Vagina (tissue), 2 donors: ENCODE results near the gene PCDH19. TPM values are rescaled to one million over a fixed set of nuclear protein-coding genes. Genes with fewer than 3 reads are reported as not detected.

Experiments
- DNase-seq, 2 donors: peaks; one replicate each; pipeline ENCODE4 v3.0.0-alpha.2; 2017; ENCODE audit errors: extremely low spot score in 2 of 2
- H3K27ac ChIP-seq: fragments of 200-600 bp; sonication (generic); one replicate; pipeline ENCODE4 v1.5.1; 2019
- H3K27me3 ChIP-seq: fragments of 200-600 bp; sonication (generic); one replicate; pipeline ENCODE4 v1.5.1; 2019
- H3K36me3 ChIP-seq, 2 donors: fragments of 200-600 bp; sonication (generic); one replicate each; pipeline ENCODE4 v1.5.1; 2017 to 2019
- H3K4me1 ChIP-seq: fragments of 200-600 bp; sonication (generic); one replicate; pipeline ENCODE4 v1.5.1; 2019
- H3K4me3 ChIP-seq, 2 donors: fragments of 200-600 bp; sonication (generic); 1 replicate in 1 of 2; 2 replicates in 1 of 2; pipeline ENCODE4 v1.5.1; 2016 to 2019
- H3K9me3 ChIP-seq: fragments of 200-600 bp; sonication (generic); one replicate; pipeline ENCODE4 v1.5.1; 2019
- CTCF ChIP-seq, 3 experiments: fragments of 450-650 bp in 2 of 3; fragments of 200-600 bp in 1 of 3; sonication (generic) in 1 of 3; IDR thresholded peaks; one replicate each; pipeline ENCODE4 v1.5.1; 2017 to 2019; ENCODE audit warnings: antibody characterized with exemption in 3 of 3, mild to moderate bottlenecking in 2 of 3, moderate library complexity in 2 of 3
- POLR2A ChIP-seq, 2 donors: fragments of 450-650 bp; IDR thresholded peaks; one replicate each; pipeline ENCODE4 v1.6.1; 2017; ENCODE audit warnings: antibody characterized with exemption in 2 of 2, mild to moderate bottlenecking in 2 of 2, moderate library complexity in 2 of 2
- POLR2AphosphoS5 ChIP-seq, 2 donors: sonication (generic); formaldehyde crosslinking; IDR thresholded peaks; one replicate each; pipeline ENCODE4 v1.9.0; 2017; ENCODE audit warnings: antibody characterized with exemption in 2 of 2, mild to moderate bottlenecking in 2 of 2, low read depth in 1 of 2; ENCODE audit not compliant: insufficient read depth in 1 of 2
- intact Hi-C: fragments of 100-400 bp; cut with DNase I; formaldehyde crosslinking; loops from one replicate; pipeline ENCODE4 v1.15.1; 2023
- total RNA-seq: library from RNA; depleted of rRNA; stranded (reverse); fragments of >200 nt; gene quantifications from one replicate; pipeline ENCODE4 v1.2.3, GENCODE V29; 2016

The PCDH19 gene
- total RNA-seq, 1 donor from 2014 or later: 3.4 TPM

- Histone ChIP-seq H3K4me1 (no peaks in the 10 kb centered on the region), H3K4me3 (no peak overlapping the region), H3K27ac (no peak overlapping the region), H3K27me3 (no peaks in the 10 kb centered on the region), H3K9me3 (no peaks in the 10 kb centered on the region), H3K36me3 (no peaks in the 10 kb centered on the region)
- no peak for DNase-seq
- intact Hi-C loops: no loop called here
- TF ChIP-seq POLR2AphosphoS5 (IDR thresholded peaks at IDR 0.05; ENCODE audit: insufficient read depth in 1 of 2, low read depth in 1 of 2) (no peak), POLR2A (IDR thresholded peaks at IDR 0.05) (no peak), CTCF (IDR thresholded peaks at IDR 0.05) (no peak)
Measured at GRCh38 chrX:100296183-100296753, 113.8 kb downstream of the PCDH19 start.

GRCh38 chrX:100294965-100295364 is 115.1 kb downstream of the PCDH19 start:
- Histone ChIP-seq H3K9me3 (no peaks in the 10 kb centered on the region), H3K4me1 (no peaks in the 10 kb centered on the region), H3K27me3 (no peaks in the 10 kb centered on the region), H3K27ac (no peak overlapping the region), H3K4me3 (no peak overlapping the region), H3K36me3 (no peaks in the 10 kb centered on the region)
- intact Hi-C loops: no loop called here
- no peak for DNase-seq
- TF ChIP-seq POLR2A (IDR thresholded peaks at IDR 0.05): no peak
- no peak for TF ChIP-seq POLR2AphosphoS5 (IDR thresholded peaks at IDR 0.05; ENCODE audit: insufficient read depth in 1 of 2, low read depth in 1 of 2)
- no peak for TF ChIP-seq CTCF (IDR thresholded peaks at IDR 0.05)

GRCh38 chrX:100289066-100289558 is 121.0 kb downstream of the PCDH19 start:
- intact Hi-C loops: no loop called here
- H3K27ac ChIP-seq: no peak overlapping the region
- no peak overlapping the region for H3K4me3 ChIP-seq
- DNase-seq: no peak
- TF ChIP-seq POLR2A (IDR thresholded peaks at IDR 0.05) (no peak), CTCF (IDR thresholded peaks at IDR 0.05) (no peak), POLR2AphosphoS5 (IDR thresholded peaks at IDR 0.05; ENCODE audit: insufficient read depth in 1 of 2, low read depth in 1 of 2) (no peak)
- no peaks in the 10 kb centered on the region for H3K9me3 ChIP-seq
- H3K36me3 ChIP-seq: no peaks in the 10 kb centered on the region
- no peaks in the 10 kb centered on the region for H3K4me1 ChIP-seq
- no peaks in the 10 kb centered on the region for H3K27me3 ChIP-seq

- intact Hi-C loops: no loop called here
- TF ChIP-seq POLR2AphosphoS5 (IDR thresholded peaks at IDR 0.05; ENCODE audit: insufficient read depth in 1 of 2, low read depth in 1 of 2) (no peak), POLR2A (IDR thresholded peaks at IDR 0.05) (no peak), CTCF (IDR thresholded peaks at IDR 0.05) (no peak)
- Histone ChIP-seq H3K4me3 (no peak overlapping the region), H3K27ac (no peak overlapping the region), H3K9me3 (no peaks in the 10 kb centered on the region), H3K4me1 (no peaks in the 10 kb centered on the region), H3K36me3 (no peaks in the 10 kb centered on the region), H3K27me3 (no peaks in the 10 kb centered on the region)
- DNase-seq: no peak
Measured at GRCh38 chrX:100277231-100277630, 132.8 kb downstream of the PCDH19 start.

DNA sequence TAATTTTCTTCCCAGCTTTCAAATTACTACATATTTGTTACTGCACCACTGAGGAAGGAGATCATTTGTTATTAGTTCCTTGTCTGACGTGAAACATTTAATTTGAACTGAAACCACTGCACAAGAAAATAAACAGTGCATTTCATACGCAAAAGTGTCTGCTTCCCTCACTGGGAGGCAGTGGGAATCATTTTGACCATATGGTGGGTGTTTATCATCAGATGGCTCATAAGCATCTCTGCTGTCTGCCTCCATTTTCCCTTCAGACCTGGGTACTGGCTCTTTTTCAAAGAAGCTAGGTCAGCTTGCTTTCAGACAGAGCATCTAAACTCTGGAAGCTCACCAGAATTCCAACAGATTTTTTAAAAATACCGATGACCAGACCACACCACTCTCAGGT is 135.2 kb downstream of the PCDH19 start:
- Histone ChIP-seq H3K4me3 (no peak overlapping the region), H3K36me3 (no peaks in the 10 kb centered on the region), H3K4me1 (no peaks in the 10 kb centered on the region), H3K27me3 (no peaks in the 10 kb centered on the region), H3K27ac (no peak overlapping the region), H3K9me3 (no peaks in the 10 kb centered on the region)
- DNase-seq: no peak
- intact Hi-C loops: no loop called here
- no peak for TF ChIP-seq POLR2AphosphoS5 (IDR thresholded peaks at IDR 0.05; ENCODE audit: insufficient read depth in 1 of 2, low read depth in 1 of 2)
